GM12874 (cell line): Measurements from ENCODE around the gene WDR77.
A peak's percentile ranks its signal among the peaks of the same experiment; 100 is the strongest.

Source experiments
- CTCF ChIP-seq: IDR thresholded peaks from 2 replicates; pipeline ENCODE4 v1.5.1; 2011; ENCODE audit warnings: low read depth, mild to moderate bottlenecking, control low read depth, low read length, moderate library complexity; ENCODE audit not compliant: insufficient read depth

Gene WDR77

GRCh38 chr1:111446967-111447892 lies 1.8 kb downstream of the WDR77 start:
- no peak for TF ChIP-seq CTCF

- TF ChIP-seq CTCF, result no peak
Measured at GRCh38 chr1:111446546-111446945, 2.5 kb downstream of the WDR77 start.

GRCh38 chr1:111444031-111444430 lies 5.0 kb downstream of the WDR77 start:
- TF ChIP-seq CTCF, result no peak

- TF ChIP-seq CTCF, result no peak
Measured at GRCh38 chr1:111442457-111442856, 6.6 kb downstream of the WDR77 start.

- peak; percentile 70 for TF ChIP-seq CTCF
Measured at GRCh38 chr1:111441573-111442192, 7.4 kb downstream of the WDR77 start.

- TF ChIP-seq CTCF, result no peak
Measured at GRCh38 chr1:111439461-111440351, 9.3 kb downstream of the WDR77 start.

- no peak for TF ChIP-seq CTCF
Measured at GRCh38 chr1:111436726-111437125, 12.3 kb downstream of the WDR77 start.
